GM19463 (cell line): ENCODE data around the gene KDM4C.
"Not testable (repeated sequence)": the region's sequence is repeated elsewhere in the genome, so short reads cannot be mapped to it uniquely, and the experiment has no call there.

Experiments
- ATAC-seq: cut with Tn5 transposase; IDR thresholded peaks from one replicate; pipeline ENCODE4 v1.9.1; 2021; ENCODE audit warnings: mild to moderate bottlenecking, moderate library complexity; ENCODE audit not compliant: unreplicated experiment

KDM4C gene

DNA sequence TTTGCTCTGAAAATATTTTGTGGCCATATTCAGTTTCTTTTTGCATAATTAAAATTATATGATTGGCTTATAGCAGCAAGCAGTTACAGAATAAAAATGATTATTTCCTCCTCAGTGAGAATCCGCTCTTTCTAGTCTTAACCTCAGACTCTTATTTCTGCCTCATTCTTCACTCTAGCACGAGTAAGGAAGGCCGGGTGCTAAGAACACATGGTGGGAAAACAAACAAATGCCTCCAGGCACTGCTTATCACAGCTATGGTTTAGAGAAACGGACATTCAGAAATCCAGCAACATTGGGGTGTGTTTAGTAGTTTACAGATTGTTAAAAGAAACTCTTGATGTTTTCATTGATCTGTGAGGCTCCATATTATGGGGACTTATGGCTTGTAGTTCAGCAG lies 168.7 kb downstream of the KDM4C start:
- ATAC-seq = no peak

DNA sequence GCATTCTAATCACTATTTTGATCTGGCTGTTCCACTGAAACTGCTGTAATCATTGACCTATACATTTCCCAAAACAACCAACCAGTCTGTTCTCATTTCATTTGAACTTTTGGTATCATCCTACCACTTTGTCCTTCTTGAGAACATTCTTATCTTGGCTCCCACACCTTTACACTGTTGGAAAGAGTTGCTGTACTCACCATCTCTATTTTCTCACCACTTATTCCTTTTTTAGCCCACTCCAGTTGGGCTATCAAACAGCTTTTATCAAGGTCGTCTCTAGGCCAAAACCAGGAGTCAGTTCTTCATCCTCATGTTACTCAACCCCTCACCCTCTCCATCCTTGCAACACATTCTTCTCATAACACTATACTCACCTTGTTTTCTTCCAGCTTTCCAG lies 170.1 kb downstream of the KDM4C start:
- no peak for ATAC-seq

DNA sequence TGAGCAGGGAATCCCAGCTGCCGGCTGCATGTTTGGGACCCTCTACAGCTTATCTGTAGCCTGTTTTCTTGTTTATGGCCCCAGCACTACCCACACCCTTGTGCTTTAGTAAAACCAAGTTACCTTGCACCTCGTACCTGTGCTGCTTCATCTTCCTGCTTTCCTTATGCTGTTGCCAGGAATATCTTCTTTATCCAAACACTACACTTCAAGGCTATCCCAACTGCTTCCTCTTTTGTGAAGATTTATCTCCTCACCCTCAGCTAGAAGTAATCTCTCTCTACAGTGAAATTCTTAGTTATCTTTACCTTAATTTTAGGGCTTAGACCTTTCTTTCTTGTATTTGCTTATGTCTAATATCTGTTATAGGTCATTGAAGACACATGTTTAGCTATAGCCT lies 171.1 kb downstream of the KDM4C start:
- no peak for ATAC-seq

DNA sequence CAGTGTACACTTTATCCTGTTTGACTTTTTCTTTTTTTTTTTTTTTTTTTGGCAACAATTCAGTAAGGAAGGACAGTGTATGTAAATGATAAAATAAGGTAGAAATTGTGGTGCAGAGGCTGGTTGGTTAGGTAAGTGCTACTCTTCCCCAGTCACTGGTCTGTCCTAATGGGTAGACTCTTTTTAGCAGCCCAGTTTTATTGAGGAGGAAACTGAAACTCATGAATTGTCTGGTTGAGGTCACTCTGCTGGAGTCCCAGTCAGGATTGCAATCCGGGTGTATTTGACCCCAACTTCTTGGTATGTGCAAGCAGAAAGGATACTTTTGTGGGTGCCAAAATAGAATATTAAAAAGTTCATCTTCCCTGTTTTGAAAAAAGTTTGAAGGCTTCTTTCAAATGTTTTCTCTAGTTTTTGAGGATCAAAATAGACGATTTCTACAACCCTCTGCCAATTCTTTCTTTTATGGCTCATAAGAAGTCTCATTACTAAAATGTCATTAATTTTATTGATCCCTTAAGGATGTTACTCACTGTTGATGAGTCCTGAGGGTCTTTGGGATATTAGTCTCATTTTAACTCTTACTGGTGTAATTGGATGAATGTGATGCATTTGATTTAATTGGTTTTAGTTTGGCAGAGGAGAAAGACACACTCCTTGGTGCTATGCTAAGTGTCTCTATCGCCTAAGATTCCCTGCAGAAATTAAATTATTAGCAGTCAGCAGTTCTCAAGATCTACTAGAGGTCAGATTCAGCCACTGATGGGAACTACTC lies 171.9 kb downstream of the KDM4C start:
- no peak for ATAC-seq

DNA sequence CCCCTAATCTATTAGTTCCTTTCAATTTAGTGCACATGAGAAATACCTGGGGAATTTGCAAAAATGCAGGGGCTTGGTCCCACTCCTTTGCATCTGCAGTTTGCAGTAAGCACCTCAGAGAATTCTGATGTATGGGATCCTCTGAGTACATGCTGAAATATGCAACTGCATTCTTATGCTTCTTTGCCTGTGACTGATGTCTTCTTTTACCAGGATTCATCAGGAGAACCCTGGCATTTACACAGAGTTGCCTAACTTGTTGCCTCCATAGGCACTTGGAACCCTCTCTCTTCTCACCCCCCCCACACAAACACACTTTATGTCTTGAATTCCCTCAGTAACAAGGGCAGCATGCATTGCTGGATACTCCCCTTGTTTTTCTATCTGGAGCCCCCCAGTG lies 173.1 kb downstream of the KDM4C start:
- ATAC-seq = no peak

DNA sequence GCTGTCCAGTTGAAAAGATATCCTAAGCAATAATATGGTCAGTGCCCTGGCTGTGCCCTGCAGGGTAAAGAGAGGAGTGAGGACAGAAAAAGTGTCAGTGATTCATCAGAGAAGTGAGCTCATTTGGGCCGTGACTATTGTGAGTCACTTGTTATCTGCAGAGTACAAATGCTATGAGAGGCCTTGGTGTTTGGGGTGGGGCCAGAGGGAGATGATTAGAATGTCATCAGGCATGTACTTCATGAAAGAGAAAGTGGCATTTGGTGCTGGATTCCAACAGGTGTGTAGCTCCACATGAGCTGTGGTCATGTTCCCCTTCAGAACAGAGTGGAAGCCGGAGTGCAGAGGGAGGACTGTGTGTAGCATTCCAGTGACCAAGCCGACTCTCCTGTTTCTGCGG lies 174.1 kb downstream of the KDM4C start:
- ATAC-seq = peak; percentile 77

DNA sequence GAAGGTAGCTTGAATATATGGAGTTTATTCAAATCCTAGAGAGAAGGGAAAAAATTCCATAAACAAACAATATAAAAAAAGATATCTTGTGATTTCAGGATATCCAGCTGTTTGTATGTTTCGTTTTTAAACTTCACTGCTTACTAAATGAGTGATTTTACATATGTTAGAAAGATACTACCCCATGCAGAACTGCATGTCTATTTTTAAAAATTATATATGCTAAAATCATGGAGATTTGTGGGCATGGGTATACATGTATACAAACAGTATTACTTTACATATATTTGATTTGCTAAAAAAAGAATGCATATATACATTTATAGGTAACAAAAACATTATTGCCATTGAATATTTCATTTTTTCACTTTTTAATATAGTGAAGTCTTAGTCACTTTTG lies 178.3 kb downstream of the KDM4C start:
- ATAC-seq = no peak

DNA sequence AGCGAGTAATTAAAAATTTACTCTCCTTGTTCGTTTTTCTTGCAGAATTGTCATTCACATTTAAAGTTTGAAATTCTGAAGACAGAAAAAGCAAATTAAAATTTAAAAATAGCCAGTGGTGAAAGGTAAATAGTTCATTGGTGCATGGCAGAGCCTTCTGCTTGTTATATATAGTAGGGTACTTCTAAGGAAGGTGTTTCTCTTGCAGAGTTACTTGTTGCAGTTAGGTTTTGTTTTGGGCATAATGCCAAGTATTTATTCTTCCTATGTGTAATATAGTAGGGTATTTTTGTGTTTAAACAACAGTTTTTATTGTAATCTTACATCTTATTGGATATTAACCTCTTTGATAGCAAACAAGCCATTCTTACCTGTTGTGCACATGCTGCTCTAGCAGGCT lies 179.4 kb downstream of the KDM4C start:
- no peak for ATAC-seq

DNA sequence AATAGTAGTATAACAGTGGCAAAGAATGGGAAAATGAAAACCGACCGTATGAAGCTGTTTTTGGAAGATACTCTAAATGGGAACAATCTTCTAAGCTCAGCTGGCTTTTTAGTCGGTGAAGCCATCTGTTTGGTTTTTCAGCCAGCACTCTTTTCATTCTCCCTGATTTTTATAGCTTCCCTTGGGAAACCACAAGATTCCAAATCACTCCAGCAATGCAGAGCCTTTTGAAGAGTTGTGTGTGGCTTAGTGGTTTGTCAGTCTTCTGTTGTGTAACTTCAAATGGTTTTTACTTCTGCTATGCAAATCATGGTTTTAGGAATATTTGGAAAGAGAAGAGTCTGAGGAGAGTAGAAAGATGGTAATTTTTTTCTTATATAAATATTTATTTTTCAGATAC lies 180.7 kb downstream of the KDM4C start:
- ATAC-seq = no peak

DNA sequence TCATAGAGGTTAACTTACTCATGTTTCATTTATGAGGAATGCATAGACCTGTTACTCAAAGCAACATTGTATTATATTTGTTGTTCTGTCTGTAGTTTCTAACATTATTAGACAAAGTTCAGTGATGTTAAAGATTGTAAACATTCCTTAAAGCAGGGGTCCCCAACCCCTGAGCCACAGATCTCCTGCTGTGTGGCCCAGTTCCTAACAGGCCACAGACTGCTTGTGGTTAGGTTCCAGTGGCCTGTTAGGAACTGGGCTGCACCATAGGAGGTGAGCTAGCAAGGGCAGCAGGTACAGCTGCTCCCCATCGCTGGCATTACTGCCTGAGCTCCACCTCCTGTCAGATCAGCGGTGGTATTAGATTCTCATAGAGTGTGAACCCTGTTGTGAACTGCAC lies 181.1 kb downstream of the KDM4C start:
- ATAC-seq = no peak

DNA sequence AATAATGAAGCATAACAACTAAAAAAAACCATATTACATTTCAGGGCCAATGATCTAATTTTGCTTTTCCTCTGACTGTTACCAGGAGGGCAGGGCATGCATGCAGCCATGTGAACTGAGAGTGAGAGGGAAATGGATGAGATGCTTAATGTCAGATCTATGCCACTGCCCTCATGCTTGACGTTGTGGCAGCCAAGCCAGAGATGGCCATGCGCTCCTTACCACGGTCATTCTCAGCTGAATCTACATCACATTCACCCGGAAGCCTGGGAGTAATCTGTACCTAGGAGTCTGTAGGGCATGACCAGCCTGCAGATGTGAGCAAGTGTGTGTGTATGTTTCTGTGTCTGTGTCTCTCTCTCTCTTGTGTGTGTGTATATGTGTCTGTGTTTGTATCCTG lies 183.7 kb downstream of the KDM4C start:
- no peak for ATAC-seq

DNA sequence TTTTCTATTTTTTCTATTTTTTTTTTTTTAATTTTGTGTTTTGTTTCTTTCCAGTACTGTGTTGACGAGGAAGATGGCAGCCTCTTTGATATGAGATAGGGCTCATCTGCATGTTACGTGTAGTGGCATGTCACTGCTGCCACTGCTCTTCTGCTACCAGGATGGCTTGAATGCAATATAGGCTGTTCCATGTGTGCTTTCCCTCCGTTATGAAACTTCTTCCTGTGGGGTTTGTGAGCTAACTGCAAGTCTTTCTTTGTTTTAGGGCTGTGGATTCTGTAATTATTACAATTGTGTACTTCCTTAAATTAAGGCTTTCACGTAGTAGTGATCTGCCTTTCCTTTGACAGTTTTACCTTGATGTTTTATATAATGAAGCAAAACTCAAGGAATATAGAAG lies 184.6 kb downstream of the KDM4C start:
- ATAC-seq = no peak

DNA sequence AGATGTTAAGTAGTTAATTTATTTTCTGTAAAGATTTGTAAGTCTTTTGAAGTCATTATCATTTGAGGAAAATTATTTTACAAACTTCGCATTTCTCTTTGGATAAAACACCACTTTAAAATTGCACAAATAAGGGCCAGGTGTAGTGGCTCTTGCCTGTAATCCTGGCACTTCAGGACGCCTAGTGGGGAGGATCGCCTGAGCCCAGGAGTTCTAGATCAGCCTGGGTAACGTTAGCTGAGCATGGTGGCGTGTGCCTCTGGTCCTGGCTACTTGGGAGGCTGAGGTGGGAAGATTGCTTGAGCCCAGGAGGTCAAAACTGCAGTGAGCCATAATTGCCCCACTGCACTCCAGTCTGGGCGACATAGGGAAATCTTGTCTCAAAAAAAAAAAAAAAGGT lies 185.5 kb downstream of the KDM4C start:
- ATAC-seq = no peak

DNA sequence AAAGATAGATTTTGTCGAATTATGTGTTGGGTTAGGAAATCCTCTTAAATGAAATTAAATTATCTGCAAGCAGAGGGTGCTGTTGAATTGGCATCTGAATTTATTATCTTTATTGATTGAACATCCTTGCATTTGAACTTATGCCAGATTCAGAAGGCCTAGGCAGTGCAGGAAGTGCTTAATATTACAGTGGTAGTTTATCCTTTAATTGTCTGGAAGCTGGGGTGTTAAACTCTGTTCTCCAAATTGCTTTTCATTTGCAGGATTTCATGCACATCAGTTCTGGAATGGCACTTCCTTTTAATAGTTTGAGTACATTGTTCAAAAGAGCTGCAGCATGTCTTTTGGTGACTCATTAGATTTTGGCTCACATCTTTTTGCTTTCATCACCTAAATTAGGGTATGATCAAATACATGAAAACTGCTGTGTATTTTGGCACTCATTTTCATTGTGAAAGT lies 186.3 kb downstream of the KDM4C start:
- ATAC-seq = no peak

DNA sequence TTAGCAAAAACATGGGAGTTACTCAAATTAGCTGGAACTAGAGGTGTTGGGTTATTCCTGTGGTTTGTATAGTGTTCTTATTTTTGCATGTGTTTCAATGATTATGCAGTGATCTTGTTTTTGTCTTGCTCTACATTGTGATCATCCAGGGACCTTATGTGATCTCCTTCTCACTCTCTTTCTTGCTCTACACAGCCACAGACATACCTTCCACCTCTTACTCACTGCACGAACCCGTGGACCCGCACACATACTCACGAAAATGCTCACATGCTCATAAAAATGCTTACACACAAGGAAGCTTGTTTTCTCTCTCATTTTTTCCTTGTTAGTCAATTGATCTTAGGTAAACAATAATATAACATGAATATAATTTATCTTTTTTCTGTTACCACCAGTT lies 187.1 kb downstream of the KDM4C start:
- ATAC-seq = no peak

DNA sequence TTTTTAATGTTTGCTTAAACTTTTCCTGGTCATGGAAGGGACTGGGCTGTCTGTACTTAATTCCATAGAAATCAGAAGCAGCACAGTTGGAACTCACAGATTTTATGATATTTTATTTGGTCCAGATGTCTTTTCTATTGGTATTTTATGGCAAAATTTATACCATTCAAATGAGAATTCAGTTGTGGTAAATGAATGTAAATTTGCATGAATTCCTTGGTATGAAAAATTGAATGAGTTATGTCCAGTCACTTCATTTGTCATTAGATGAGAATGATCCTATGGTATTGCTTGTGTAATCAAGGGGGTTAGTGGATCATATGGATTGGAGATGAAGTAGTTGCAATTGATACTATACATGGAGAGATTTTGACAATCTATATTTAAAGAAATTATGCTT lies 188.0 kb downstream of the KDM4C start:
- no peak for ATAC-seq

DNA sequence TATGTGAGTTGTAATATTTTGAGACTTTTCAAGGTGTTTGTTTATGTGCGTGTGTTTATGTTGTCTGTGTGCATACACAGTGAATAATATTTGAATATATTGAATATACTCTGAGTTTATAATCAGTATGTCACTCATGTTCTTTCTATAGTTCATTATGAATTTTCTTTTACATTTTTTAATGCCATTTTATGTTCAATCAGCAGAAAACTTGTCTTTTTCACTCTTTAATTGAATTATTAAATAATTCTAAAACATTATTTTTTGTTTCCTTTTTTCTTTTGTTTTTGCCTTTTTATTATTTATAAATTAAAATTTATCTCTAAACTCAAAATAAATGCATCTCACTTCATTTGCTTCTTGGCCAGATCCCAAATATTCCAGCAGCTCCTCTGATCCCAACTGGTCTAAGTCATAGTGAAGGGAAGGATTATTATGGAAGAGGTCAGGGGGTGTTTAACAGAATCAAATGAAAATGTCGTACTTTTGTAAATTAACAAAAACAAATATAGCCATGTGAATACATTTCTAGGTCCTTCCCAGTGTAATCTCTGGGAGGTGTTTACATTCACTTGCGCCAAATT lies 188.9 kb downstream of the KDM4C start:
- no peak for ATAC-seq

DNA sequence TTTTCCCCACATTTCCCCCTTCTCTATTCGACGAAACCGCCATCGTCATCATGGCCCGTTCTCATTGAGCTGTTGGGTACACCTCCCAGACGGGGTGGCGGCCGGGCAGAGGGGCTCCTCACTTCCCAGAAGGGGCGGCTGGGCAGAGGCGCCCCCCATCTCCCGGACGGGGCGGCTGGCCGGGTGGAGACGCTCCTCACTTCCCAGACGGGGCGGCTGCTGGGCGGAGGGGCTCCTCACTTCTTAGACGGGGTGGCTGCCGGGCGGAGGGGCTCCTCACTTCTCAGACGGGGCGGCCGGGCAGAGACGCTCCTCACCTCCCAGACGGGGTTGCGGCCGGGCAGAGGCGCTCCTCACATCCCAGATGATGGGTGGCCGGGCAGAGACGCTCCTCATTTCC lies 191.1 kb downstream of the KDM4C start:
- ATAC-seq = not testable (repeated sequence)

DNA sequence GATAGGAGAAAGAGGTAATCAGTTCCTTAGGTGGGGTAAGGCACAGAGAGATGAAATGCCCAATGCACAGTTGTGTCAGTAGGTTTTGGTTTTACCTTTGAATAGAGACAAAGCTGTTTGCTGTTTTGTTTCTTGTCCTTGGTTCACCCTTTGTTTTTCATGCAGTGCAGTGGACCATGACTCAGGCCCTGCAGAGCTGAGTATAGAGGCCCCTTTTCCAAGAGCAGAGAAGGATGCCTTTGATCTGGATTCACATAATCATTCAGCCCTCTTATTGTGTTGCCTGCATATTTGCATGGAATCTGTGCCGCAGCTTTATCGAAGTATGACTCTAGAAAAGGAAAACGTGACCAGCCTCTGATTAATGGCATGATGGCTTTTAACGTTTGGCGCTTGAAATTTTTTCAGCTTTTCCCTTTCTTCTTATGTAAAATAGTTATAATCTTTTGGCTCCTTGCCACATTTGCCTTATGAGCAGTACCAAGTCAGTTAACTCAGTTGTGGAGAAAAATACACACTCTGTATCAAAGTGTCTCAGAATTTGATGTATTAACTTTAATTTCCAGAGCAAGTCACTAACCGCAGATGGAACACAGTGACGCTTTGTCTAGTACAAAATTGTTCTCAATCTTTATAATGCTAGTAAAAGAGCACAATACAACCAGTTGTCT lies 197.6 kb downstream of the KDM4C start:
- peak; percentile 58 for ATAC-seq

DNA sequence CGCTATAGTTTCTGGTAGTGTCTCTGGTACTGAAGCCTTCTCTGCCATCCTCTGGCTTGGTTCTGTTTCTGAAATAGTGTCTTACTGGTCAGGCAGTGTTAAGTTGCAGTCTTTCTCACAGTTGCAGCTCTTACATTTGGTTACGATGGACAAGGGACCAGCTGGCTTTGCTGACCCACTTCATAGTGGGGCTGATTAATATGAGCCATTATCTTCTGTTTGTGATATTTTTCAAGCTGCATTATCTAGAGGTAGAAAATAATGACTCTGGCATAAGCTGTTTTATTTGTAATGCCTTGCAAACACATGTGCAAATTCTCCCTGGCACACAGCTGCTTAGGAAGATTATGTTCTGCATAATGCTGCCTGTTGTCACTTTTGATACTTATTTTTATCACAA lies 199.1 kb downstream of the KDM4C start:
- no peak for ATAC-seq

DNA sequence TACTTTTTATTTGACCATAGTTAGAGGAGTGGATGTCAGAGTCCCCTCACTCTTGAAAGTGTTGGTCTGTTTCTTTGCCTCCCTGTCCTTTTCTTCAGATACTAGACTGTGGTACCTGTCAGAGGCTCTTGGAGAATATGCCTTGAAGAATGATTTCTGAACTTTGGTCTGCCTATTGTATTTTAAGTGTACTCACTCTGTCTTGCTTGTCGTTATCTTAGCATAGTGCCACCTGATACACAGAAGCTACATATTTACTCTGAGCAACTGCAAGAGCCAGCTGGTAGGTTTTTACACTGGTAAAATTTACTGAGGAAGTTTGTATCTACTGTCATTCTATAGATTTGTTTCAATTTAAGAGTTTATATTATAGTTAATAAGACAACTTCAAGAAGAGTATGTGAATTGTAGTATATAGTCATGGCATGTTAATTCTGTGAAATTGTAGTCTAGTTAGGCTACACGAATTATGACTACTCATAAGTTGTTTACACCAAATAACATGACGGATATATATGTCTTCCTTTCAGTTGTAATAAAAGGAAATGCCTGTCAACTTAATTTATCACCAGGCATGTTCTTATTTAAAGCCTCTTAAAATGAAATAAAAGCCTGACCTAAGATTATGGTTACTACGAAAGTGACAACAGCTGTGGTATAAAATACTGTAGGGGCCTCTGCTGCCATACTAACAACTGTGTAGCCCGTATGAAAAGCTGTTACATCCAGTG lies 201.7 kb downstream of the KDM4C start:
- no peak for ATAC-seq

DNA sequence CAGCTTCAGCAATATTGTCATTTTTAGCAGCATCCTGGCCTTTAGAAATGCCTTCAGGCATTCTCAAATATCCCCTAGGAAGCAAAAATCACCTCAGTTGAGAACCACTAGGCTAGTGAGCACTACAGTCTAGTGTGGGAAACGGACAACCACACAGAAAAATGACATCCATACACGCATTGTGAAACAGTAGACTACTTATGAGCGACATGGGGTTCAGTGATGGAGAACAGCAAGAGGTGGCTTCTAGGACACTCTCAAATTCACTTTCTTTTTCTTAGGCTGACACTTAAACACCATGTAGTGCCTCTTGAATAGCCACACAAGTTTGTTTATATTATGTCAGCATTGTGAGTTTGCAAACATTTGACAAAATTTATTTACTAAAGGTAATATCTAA lies 203.0 kb downstream of the KDM4C start:
- peak; percentile 87 for ATAC-seq
